Measurements from ENCODE around the gene SLCO3A1.

Gene SLCO3A1

DNA sequence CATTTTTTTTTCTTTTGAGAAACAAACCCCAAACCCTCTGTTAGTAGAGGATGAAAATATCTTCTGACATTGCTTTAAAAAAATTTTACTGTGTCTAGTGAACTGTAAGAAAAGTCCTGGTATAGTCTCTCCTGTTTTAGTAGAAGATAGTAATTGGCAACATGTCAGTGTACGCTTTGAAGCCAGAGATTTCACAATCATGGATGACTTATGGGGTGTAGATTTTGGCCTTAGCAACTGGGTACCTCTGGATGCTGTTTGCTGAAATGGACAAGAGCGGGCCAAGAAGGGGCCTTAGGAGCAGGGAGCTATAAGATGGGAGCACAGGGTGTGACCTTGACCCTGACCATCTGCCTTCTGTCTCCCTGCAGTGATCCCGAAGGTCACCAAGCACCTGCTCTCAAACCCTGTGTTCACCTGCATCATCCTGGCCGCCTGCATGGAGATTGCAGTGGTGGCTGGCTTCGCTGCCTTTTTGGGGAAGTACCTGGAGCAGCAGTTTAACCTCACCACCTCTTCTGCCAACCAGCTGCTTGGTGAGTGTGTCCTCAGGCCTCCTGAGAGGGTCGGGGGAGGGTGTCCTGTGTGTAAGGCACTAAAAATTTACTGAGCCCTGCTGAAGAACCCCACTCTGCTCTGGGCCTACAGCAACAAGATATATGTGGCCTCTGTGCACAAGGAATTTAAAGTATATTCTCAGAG is 266.7 kb downstream of the SLCO3A1 start:
- no peak for DNase-seq (ENCODE audit: low spot score)
- TF ChIP-seq, protein P1, sequence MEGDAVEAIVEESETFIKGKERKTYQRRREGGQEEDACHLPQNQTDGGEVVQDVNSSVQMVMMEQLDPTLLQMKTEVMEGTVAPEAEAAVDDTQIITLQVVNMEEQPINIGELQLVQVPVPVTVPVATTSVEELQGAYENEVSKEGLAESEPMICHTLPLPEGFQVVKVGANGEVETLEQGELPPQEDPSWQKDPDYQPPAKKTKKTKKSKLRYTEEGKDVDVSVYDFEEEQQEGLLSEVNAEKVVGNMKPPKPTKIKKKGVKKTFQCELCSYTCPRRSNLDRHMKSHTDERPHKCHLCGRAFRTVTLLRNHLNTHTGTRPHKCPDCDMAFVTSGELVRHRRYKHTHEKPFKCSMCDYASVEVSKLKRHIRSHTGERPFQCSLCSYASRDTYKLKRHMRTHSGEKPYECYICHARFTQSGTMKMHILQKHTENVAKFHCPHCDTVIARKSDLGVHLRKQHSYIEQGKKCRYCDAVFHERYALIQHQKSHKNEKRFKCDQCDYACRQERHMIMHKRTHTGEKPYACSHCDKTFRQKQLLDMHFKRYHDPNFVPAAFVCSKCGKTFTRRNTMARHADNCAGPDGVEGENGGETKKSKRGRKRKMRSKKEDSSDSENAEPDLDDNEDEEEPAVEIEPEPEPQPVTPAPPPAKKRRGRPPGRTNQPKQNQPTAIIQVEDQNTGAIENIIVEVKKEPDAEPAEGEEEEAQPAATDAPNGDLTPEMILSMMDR (IDR thresholded peaks at IDR 0.05; ENCODE audit: extremely low read depth, insufficient read depth, missing control alignments): no peak
- in situ Hi-C loops (cut with MboI; ENCODE audit: low pct_unique_long_range_greater_than_20kb, low sequenced_read_pairs, unreplicated experiment): no loop called here

DNA sequence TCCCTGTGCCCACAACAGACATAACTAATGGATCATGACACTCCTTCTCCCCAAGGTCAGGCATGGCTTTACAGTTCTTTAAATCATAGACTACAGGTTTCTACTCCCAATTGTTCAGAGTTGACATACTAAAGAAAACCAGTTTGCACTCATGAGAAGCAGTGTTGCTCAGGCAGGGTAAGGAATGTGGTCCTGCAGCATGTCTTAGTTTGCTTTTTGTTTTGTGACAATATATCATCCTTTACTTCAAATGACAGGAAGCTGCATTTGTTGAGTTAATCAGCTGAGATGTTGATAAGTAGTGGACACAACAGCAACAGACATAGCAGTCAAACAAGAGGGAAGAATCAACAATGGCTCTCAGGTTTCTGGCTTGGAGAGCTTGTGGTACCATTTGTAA is 267.5 kb downstream of the SLCO3A1 start:
- in situ Hi-C loops (cut with MboI; ENCODE audit: low pct_unique_long_range_greater_than_20kb, low sequenced_read_pairs, unreplicated experiment): no loop called here
- TF ChIP-seq, protein P1 (IDR thresholded peaks at IDR 0.05; ENCODE audit: extremely low read depth, insufficient read depth, missing control alignments): no peak
- DNase-seq (ENCODE audit: low spot score): no peak

DNA sequence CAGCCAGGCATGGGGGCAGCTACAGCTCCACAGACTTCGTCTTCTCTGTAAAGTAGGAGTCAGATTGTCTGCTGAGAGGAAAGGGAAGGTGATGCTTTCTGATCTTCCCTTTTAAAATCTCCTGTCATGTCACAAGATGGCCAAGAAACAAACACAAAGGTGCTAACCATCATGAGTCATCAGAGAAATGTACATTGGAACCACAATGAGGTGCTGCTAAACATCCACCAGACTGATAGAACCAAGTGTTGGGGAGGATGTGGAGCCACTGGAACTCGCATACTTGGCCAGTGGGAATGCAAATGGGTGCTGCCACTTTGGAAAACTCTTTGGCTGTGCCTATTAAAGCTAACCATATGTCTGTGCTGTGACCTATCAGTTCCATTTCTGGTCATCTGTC is 268.8 kb downstream of the SLCO3A1 start:
- in situ Hi-C loops (cut with MboI; ENCODE audit: low pct_unique_long_range_greater_than_20kb, low sequenced_read_pairs, unreplicated experiment): no loop called here
- no peak for DNase-seq (ENCODE audit: low spot score)
- TF ChIP-seq, protein P1 (IDR thresholded peaks at IDR 0.05; ENCODE audit: extremely low read depth, insufficient read depth, missing control alignments): no peak

DNA sequence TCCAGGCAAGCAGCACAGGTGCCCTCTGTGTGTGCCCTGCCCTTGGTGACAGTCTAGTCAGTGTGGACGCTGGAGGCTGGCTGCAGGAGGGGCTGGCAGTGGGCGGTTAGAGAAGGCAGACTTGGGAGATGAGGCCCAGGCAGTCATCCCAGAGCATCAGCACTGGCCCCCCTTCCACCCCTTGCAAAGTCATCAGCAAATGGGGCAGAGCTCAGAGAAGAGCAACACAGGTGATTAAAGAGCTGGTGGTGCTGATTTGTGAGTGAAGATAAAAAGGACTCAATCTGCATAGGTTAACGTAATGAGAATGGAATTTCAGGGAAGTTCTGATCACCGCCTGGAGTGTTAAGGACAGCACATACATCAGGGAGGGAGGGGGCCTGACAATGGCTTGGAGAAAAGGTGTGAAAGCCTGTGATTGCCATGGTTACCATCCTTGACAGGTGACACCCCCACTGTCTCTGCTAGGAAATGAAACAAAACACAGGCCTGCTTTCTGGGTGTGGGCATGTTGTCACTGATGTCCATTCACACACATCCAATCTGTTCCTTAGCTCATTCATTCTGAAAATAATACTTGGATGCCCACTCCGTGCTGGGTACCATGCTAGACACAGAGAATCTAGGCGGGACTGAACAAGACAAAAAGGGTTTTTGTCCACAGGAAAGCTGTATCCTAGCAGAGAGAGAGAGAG is 270.6 kb downstream of the SLCO3A1 start:
- in situ Hi-C loops (cut with MboI; ENCODE audit: low pct_unique_long_range_greater_than_20kb, low sequenced_read_pairs, unreplicated experiment): no loop called here
- no peak for DNase-seq (ENCODE audit: low spot score)
- TF ChIP-seq, protein P1 (IDR thresholded peaks at IDR 0.05; ENCODE audit: extremely low read depth, insufficient read depth, missing control alignments): no peak

DNA sequence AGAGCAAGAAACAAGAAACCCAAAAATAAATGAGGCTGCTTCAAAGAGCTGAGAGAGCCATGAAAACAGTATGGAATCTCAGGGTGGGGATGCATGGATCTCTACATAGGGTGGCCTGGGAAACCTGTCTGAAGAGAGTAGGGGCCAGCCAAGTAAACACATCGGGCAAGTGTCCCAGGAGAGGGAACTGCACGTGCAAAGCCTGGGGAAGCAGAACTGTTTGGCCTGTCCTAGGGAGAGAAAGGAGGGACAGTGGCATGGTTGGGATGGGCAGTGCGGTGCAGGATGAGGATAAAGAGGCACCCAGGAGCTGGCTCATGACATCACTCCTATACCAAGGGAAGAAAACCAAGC is 271.1 kb downstream of the SLCO3A1 start:
- in situ Hi-C loops (cut with MboI; ENCODE audit: low pct_unique_long_range_greater_than_20kb, low sequenced_read_pairs, unreplicated experiment): no loop called here
- no peak for DNase-seq (ENCODE audit: low spot score)

DNA sequence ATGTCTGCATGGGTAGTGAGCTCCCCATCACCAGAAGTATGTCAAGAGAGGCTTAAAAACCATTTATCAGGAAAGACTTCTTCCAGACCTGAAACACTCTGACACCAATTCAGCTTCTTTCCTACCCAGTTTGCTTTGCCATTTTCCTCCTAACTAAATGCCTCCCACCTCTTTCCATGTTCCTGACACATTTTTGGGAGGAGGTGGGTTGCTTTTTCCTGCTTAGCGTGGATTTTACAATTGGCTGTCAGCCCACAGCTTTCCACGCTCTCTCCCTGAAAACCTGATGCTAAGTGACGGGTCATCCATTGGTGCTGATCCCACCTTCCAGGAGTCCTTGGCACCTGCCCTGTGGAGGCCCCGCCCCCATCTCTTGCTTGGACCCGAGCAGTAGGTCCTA is 275.3 kb downstream of the SLCO3A1 start:
- no peak for DNase-seq (ENCODE audit: low spot score)

More for the DNA sequence above, 271.1 kb downstream of the SLCO3A1 start:
- TF ChIP-seq, protein P1 (IDR thresholded peaks at IDR 0.05; ENCODE audit: extremely low read depth, insufficient read depth, missing control alignments): no peak

More for the DNA sequence above, 275.3 kb downstream of the SLCO3A1 start:
- TF ChIP-seq, protein P1 (IDR thresholded peaks at IDR 0.05; ENCODE audit: extremely low read depth, insufficient read depth, missing control alignments): no peak
- in situ Hi-C loops (cut with MboI; ENCODE audit: low pct_unique_long_range_greater_than_20kb, low sequenced_read_pairs, unreplicated experiment): no loop called here

Data from GM13977 (cell line).